Progenitor cell of endocrine pancreas (in vitro differentiated cells): ENCODE data around the gene MYH14. TPM values are rescaled to one million over a fixed set of nuclear protein-coding genes. Genes with fewer than 3 reads are reported as not detected.
"Not testable (repeated sequence)": the region's sequence is repeated elsewhere in the genome, so short reads cannot be mapped to it uniquely, and the experiment has no call there.

ENCODE experiments used
- DNase-seq: peaks from one replicate; pipeline ENCODE4 v3.0.0; 2021; ENCODE audit warnings: low spot score; ENCODE audit not compliant: unreplicated experiment
- H3K27ac Mint-ChIP-seq: 2 replicates; pipeline ENCODE4 v1.8.0; 2021; ENCODE audit warnings: mild to moderate bottlenecking, moderate library complexity, mixed read lengths
- H3K27me3 Mint-ChIP-seq: 2 replicates; pipeline ENCODE4 v1.8.0; 2021; ENCODE audit warnings: mixed read lengths
- H3K36me3 Mint-ChIP-seq: 2 replicates; pipeline ENCODE4 v1.8.0; 2022; ENCODE audit warnings: mixed read lengths; ENCODE audit not compliant: insufficient read depth
- H3K4me1 Mint-ChIP-seq: 2 replicates; pipeline ENCODE4 v1.8.0; 2021; ENCODE audit warnings: low read depth, mixed read lengths
- H3K4me3 Mint-ChIP-seq: 2 replicates; pipeline ENCODE4 v1.8.0; 2021; ENCODE audit warnings: low read depth, mild to moderate bottlenecking, moderate library complexity, mixed read lengths
- H3K9me3 Mint-ChIP-seq: 2 replicates; pipeline ENCODE4 v1.8.0; 2021; ENCODE audit warnings: low read depth, mixed read lengths
- total RNA-seq: library from RNA; stranded (reverse); gene quantifications from 2 replicates; pipeline ENCODE4 v1.2.1, GENCODE V29; 2021
- TF ChIP-seq, protein P1 (sequence below): fragments of 200-600 bp; sonication (generic); IDR thresholded peaks from one replicate; pipeline ENCODE4 v1.5.0; 2021; ENCODE audit warnings: antibody characterized with exemption, mild to moderate bottlenecking; ENCODE audit not compliant: unreplicated experiment

MYH14 gene
- total RNA-seq, 1 donor from 2014 or later, result 65.9 TPM

DNA sequence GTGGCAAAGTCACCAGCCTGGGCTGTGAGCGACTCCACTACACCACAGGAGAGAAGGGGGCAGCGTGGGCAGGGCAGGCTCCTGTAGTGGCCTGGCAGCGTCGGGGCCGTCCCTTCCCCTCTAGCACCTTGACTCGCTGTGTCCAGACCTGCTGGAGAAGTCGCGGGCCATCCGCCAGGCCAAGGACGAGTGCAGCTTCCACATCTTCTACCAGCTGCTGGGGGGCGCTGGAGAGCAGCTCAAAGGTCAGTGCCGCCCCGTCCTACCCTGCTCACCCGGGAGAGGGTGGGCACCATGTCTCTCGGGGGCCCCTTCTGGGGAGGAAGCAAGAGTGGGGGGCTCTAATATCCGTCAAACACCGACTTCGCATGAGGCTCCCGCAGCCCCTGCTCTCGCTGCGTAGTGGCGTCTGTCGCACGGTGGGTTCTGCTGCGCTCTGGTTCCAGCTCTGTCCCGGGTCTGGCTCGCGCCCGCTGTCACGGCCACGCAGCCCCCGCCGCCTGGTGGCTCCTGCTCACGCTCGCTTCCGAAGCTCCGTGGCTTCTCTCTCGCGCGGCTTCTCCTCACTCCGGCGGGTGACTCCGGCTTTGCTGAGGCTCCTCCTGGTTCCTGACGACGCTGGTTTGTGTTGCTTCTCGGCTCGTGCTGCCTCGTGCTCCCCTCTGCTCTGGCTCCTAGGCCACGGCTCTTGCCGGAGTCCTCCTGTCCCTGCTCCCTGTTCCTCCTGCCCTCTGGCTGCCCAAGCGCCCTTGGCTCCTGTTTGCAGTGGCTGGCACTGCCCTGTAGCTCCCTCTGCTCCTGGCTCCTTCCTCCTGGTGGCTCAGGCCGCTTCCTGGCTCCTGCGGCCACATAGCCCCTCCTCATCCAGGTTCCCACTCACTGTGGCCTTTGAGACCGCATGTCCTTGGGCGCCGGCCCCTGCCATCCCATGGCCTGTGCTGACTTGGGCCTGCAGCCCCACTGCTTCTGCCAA is 27.2 kb downstream of the MYH14 start:
- Mint-ChIP-seq H3K27me3 (peaks cover 14% of the 10 kb centered on the region), H3K4me1 (no peaks in the 10 kb centered on the region), H3K36me3 (peaks cover 10% of the 10 kb centered on the region), H3K27ac (no peak overlapping the region), H3K4me3 (no peak overlapping the region), H3K9me3 (no peaks in the 10 kb centered on the region)
- TF ChIP-seq, protein P1, sequence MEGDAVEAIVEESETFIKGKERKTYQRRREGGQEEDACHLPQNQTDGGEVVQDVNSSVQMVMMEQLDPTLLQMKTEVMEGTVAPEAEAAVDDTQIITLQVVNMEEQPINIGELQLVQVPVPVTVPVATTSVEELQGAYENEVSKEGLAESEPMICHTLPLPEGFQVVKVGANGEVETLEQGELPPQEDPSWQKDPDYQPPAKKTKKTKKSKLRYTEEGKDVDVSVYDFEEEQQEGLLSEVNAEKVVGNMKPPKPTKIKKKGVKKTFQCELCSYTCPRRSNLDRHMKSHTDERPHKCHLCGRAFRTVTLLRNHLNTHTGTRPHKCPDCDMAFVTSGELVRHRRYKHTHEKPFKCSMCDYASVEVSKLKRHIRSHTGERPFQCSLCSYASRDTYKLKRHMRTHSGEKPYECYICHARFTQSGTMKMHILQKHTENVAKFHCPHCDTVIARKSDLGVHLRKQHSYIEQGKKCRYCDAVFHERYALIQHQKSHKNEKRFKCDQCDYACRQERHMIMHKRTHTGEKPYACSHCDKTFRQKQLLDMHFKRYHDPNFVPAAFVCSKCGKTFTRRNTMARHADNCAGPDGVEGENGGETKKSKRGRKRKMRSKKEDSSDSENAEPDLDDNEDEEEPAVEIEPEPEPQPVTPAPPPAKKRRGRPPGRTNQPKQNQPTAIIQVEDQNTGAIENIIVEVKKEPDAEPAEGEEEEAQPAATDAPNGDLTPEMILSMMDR, result peak; percentile 40
- DNase-seq, result no peak

DNA sequence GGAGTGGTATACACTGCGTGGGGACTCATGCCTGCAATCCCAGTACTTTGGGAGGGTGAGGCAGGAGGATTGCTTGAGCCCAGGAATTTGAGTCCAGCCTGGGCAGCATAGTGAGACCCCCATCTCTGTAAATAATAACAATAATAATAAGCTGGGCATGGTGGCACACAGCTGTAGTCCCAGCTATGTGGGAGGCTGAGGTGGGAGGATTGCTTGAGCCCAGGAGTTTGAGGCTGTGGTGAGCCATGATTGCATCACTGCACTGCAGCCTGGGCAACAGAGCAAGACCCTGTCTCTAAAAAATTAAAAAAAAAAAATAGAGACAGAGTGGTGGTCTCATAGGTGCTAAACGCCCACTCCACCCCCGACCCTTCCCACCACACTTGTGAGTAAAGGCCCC is 28.0 kb downstream of the MYH14 start:
- Mint-ChIP-seq H3K36me3 (peaks cover 10% of the 10 kb centered on the region), H3K27me3 (peaks cover 14% of the 10 kb centered on the region)
- DNase-seq, H3K4me3 Mint-ChIP-seq, H3K9me3 Mint-ChIP-seq, H3K27ac Mint-ChIP-seq, H3K4me1 Mint-ChIP-seq: not testable (repeated sequence)

DNA sequence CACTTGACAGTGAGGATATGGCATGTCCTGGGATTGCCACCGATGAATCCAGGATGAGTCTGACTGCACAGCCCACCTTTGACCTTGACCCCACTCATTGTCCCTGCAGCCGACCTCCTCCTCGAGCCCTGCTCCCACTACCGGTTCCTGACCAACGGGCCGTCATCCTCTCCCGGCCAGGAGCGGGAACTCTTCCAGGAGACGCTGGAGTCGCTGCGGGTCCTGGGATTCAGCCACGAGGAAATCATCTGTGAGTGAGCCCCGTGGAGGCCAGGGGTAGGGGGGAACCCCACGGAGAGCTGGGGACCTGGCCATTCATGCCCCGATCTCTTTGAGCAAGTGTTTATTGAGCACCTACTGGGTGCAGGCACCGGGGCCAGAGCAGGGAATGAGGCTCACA is 28.4 kb downstream of the MYH14 start:
- DNase-seq, result no peak
- Mint-ChIP-seq H3K27me3 (peaks cover 14% of the 10 kb centered on the region), H3K4me1 (no peaks in the 10 kb centered on the region), H3K36me3 (peaks cover 10% of the 10 kb centered on the region), H3K27ac (no peak overlapping the region), H3K9me3 (no peaks in the 10 kb centered on the region), H3K4me3 (no peak overlapping the region)
- TF ChIP-seq, protein P1, result no peak

DNA sequence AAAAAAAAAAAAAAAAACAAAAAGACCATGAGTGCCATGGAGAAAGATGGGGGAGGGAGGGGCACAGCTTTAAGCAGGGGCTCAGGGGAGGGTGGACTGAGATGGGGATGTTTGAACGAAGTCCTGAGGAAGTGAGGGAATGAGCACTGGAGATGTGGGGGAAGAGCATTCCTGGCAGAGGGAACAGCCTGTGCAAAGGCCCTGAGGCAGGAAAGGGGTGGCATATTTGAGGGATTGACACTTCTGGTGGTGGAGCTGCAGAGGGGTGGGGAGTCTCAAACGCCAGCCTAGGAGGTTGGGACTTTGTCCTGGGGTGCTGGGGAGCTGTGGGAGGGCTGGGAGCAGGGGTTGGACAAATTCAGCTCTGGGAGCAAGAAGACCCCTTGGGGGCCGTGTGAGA is 29.2 kb downstream of the MYH14 start:
- Mint-ChIP-seq H3K4me1 (no peaks in the 10 kb centered on the region), H3K36me3 (peaks cover 14% of the 10 kb centered on the region), H3K4me3 (no peak overlapping the region), H3K9me3 (no peaks in the 10 kb centered on the region), H3K27me3 (peaks cover 14% of the 10 kb centered on the region), H3K27ac (peak overlapping the region; percentile 56)
- DNase-seq, result no peak
- TF ChIP-seq, protein P1, result no peak

- H3K36me3 Mint-ChIP-seq, result peaks cover 16% of the 10 kb centered on the region
- H3K27ac Mint-ChIP-seq, result no peak overlapping the region
- TF ChIP-seq, protein P1, result no peak
These were observed 30.0 kb downstream of the MYH14 start for GRCh38 chr19:50233308-50233910.

More at GRCh38 chr19:50233308-50233910, 30.0 kb downstream of the MYH14 start:
- no peak for DNase-seq
- H3K4me3 Mint-ChIP-seq, result no peak overlapping the region
- no peaks in the 10 kb centered on the region for H3K4me1 Mint-ChIP-seq
- no peaks in the 10 kb centered on the region for H3K9me3 Mint-ChIP-seq
- peaks cover 14% of the 10 kb centered on the region for H3K27me3 Mint-ChIP-seq
